Activated T-cell treated with anti-CD3 and anti-CD28 coated beads, Interleukin-2, amount 50 U/mL, for 72 hours (primary cell): Measurements from ENCODE around the gene CNNM3. TPM values are rescaled to one million over a fixed set of nuclear protein-coding genes. Genes with fewer than 3 reads are reported as not detected.
"Not testable (repeated sequence)": the region's sequence is repeated elsewhere in the genome, so short reads cannot be mapped to it uniquely, and the experiment has no call there.

Experiments
- ATAC-seq, 2 donors: fragments of 150-1000 bp; cut with Tn5 transposase; replicated peaks in 1 of 2; 2 replicates each; pipeline ENCODE4 v1.10.0; 2021; ENCODE audit warnings: moderate library complexity in 2 of 2, mild to moderate bottlenecking in 1 of 2
- DNase-seq, 2 donors: peaks; one replicate each; pipeline ENCODE4 v3.0.0; 2021 to 2022; ENCODE audit warnings: mixed read lengths in 1 of 2
- H3K27ac Mint-ChIP-seq: one replicate; pipeline ENCODE4 v1.8.0; 2022; ENCODE audit warnings: mild to moderate bottlenecking, moderate library complexity, mixed read lengths
- H3K27me3 Mint-ChIP-seq: one replicate; pipeline ENCODE4 v1.8.0; 2022; ENCODE audit warnings: low read depth, mixed read lengths
- H3K36me3 Mint-ChIP-seq, 2 donors: one replicate each; pipeline ENCODE4 v1.8.0; 2022; ENCODE audit warnings: mixed read lengths in 2 of 2, mild to moderate bottlenecking in 1 of 2; ENCODE audit not compliant: insufficient read depth in 2 of 2
- H3K4me1 Mint-ChIP-seq: one replicate; pipeline ENCODE4 v1.8.0; 2022; ENCODE audit warnings: low read depth, mixed read lengths
- H3K4me3 Mint-ChIP-seq, 2 donors: one replicate each; pipeline ENCODE4 v1.8.0; 2022; ENCODE audit warnings: mild to moderate bottlenecking in 2 of 2, mixed read lengths in 2 of 2, moderate library complexity in 2 of 2
- H3K9me3 Mint-ChIP-seq, 2 donors: one replicate each; pipeline ENCODE4 v1.8.0; 2022; ENCODE audit warnings: mixed read lengths in 2 of 2
- total RNA-seq, 2 donors: library from RNA; stranded (reverse); gene quantifications; one replicate each; pipeline ENCODE4 v1.2.3, GENCODE V29; 2022

Gene CNNM3
- total RNA-seq, 2 donors from 2014 or later: 20.7 to 27.9 TPM

- H3K27ac Mint-ChIP-seq: no peak overlapping the region
- H3K4me1 Mint-ChIP-seq: peaks cover 14% of the 10 kb centered on the region
- no peaks in the 10 kb centered on the region for H3K9me3 Mint-ChIP-seq
- H3K36me3 Mint-ChIP-seq: no peaks in the 10 kb centered on the region
- DNase-seq (no peak), ATAC-seq (no peak)
- H3K4me3 Mint-ChIP-seq: no peak overlapping the region
- no peaks in the 10 kb centered on the region for H3K27me3 Mint-ChIP-seq
Observed at GRCh38 chr2:96802721-96803120, 13.3 kb upstream of the CNNM3 start.

- H3K36me3 Mint-ChIP-seq: no peaks in the 10 kb centered on the region
- no peaks in the 10 kb centered on the region for H3K9me3 Mint-ChIP-seq
- DNase-seq: no peak
- ATAC-seq: no peak
- H3K27me3 Mint-ChIP-seq: no peaks in the 10 kb centered on the region
- H3K4me1 Mint-ChIP-seq: peaks cover 14% of the 10 kb centered on the region
- no peak overlapping the region for H3K4me3 Mint-ChIP-seq
- H3K27ac Mint-ChIP-seq: no peak overlapping the region
Observed at GRCh38 chr2:96804986-96805385, 11.1 kb upstream of the CNNM3 start.

- H3K27ac Mint-ChIP-seq: peak overlapping the region; percentile 98
- DNase-seq, H3K27me3 Mint-ChIP-seq, ATAC-seq, H3K36me3 Mint-ChIP-seq, H3K9me3 Mint-ChIP-seq: not testable (repeated sequence)
- H3K4me3 Mint-ChIP-seq: peak overlapping the region in 1 of 2 donors; percentile 84
- peaks cover 14% of the 10 kb centered on the region for H3K4me1 Mint-ChIP-seq
Observed at GRCh38 chr2:96805946-96806345, 10.1 kb upstream of the CNNM3 start.

- peaks cover 14% of the 10 kb centered on the region for H3K4me1 Mint-ChIP-seq
- no peaks in the 10 kb centered on the region for H3K36me3 Mint-ChIP-seq
- peak overlapping the region; percentile 98 for H3K27ac Mint-ChIP-seq
- no peaks in the 10 kb centered on the region for H3K9me3 Mint-ChIP-seq
- H3K4me3 Mint-ChIP-seq: peak overlapping the region; percentile 38 to 84
- H3K27me3 Mint-ChIP-seq: no peaks in the 10 kb centered on the region
- DNase-seq (peak in 1 of 2 donors; percentile 36), ATAC-seq (peak in 1 of 2 donors; percentile 58)
Observed at GRCh38 chr2:96806468-96807126, 9.5 kb upstream of the CNNM3 start.

GRCh38 chr2:96807127-96807471, 9.0 kb upstream of the CNNM3 start:
- no peak for ATAC-seq
- H3K4me1 Mint-ChIP-seq: peaks cover 18% of the 10 kb centered on the region
- DNase-seq: no peak
- H3K4me3 Mint-ChIP-seq: peak overlapping the region in 1 of 2 donors; percentile 84
- H3K36me3 Mint-ChIP-seq: no peaks in the 10 kb centered on the region
- H3K27me3 Mint-ChIP-seq: no peaks in the 10 kb centered on the region
- peak overlapping the region; percentile 80 for H3K27ac Mint-ChIP-seq
- no peaks in the 10 kb centered on the region for H3K9me3 Mint-ChIP-seq

GRCh38 chr2:96808176-96808837, 7.8 kb upstream of the CNNM3 start:
- Mint-ChIP-seq H3K4me3 (peak overlapping the region in 1 of 2 donors; percentile 4), H3K27ac (no peak overlapping the region), H3K36me3 (no peaks in the 10 kb centered on the region), H3K27me3 (no peaks in the 10 kb centered on the region), H3K4me1 (peaks cover 26% of the 10 kb centered on the region), H3K9me3 (no peaks in the 10 kb centered on the region)
- ATAC-seq (no peak), DNase-seq (no peak)

- Mint-ChIP-seq H3K27ac (no peak overlapping the region), H3K27me3 (no peaks in the 10 kb centered on the region), H3K9me3 (no peaks in the 10 kb centered on the region), H3K4me1 (peaks cover 26% of the 10 kb centered on the region), H3K36me3 (no peaks in the 10 kb centered on the region), H3K4me3 (no peak overlapping the region)
- no peak for ATAC-seq
- DNase-seq: no peak
Observed at GRCh38 chr2:96809216-96809882, 6.7 kb upstream of the CNNM3 start.

GRCh38 chr2:96809951-96810782, 5.9 kb upstream of the CNNM3 start:
- no peak for ATAC-seq
- no peak for DNase-seq
- H3K27me3 Mint-ChIP-seq: no peaks in the 10 kb centered on the region
- no peaks in the 10 kb centered on the region for H3K36me3 Mint-ChIP-seq
- H3K4me1 Mint-ChIP-seq: peaks cover 30% of the 10 kb centered on the region
- H3K4me3 Mint-ChIP-seq: no peak overlapping the region
- H3K27ac Mint-ChIP-seq: no peak overlapping the region
- no peaks in the 10 kb centered on the region for H3K9me3 Mint-ChIP-seq

- Mint-ChIP-seq H3K9me3 (no peaks in the 10 kb centered on the region), H3K4me1 (peaks cover 33% of the 10 kb centered on the region), H3K27ac (no peak overlapping the region), H3K4me3 (no peak overlapping the region), H3K27me3 (no peaks in the 10 kb centered on the region), H3K36me3 (no peaks in the 10 kb centered on the region)
- DNase-seq (no peak), ATAC-seq (no peak)
Observed at GRCh38 chr2:96810783-96811192, 5.3 kb upstream of the CNNM3 start.

GRCh38 chr2:96811917-96812316, 4.2 kb upstream of the CNNM3 start:
- peaks cover 24% of the 10 kb centered on the region for H3K4me1 Mint-ChIP-seq
- no peaks in the 10 kb centered on the region for H3K36me3 Mint-ChIP-seq
- DNase-seq: no peak
- no peak for ATAC-seq
- H3K4me3 Mint-ChIP-seq: no peak overlapping the region
- no peaks in the 10 kb centered on the region for H3K27me3 Mint-ChIP-seq
- no peak overlapping the region for H3K27ac Mint-ChIP-seq
- no peaks in the 10 kb centered on the region for H3K9me3 Mint-ChIP-seq

- no peak for DNase-seq
- no peaks in the 10 kb centered on the region for H3K27me3 Mint-ChIP-seq
- no peak for ATAC-seq
- H3K9me3 Mint-ChIP-seq: no peaks in the 10 kb centered on the region
- H3K4me1 Mint-ChIP-seq: peaks cover 34% of the 10 kb centered on the region
- no peak overlapping the region for H3K27ac Mint-ChIP-seq
- peaks cover 4 to 6% of the 10 kb centered on the region in 2 donors for H3K36me3 Mint-ChIP-seq
- H3K4me3 Mint-ChIP-seq: no peak overlapping the region
Observed at GRCh38 chr2:96813656-96814055, 2.4 kb upstream of the CNNM3 start.

- Mint-ChIP-seq H3K4me1 (peaks cover 53% of the 10 kb centered on the region), H3K27ac (peak overlapping the region; percentile 31), H3K4me3 (peak overlapping the region; percentile 90 to 91), H3K9me3 (no peaks in the 10 kb centered on the region), H3K36me3 (peaks cover 4 to 7% of the 10 kb centered on the region in 2 donors), H3K27me3 (no peaks in the 10 kb centered on the region)
- DNase-seq (peak; percentile 30 to 42), ATAC-seq (no peak)
Observed at GRCh38 chr2:96815326-96816126, 542 bp upstream of the CNNM3 start.
